SK-N-SH (cell line): ENCODE data around the gene RBM18. TPM values are rescaled to one million over a fixed set of nuclear protein-coding genes. Genes with fewer than 3 reads are reported as not detected.

Experiments
- CTCF ChIA-PET: fragments of 300-600, 350-600 bp; formaldehyde crosslinking; extraction: SDS; loops from one replicate; lab custom pipeline; 2021; lab: Yijun Ruan, JAX
- POLR2A ChIA-PET: fragments of 350-600 bp; sonication (Branson Sonifier 250); formaldehyde crosslinking; extraction: SDS; loops from one replicate; lab custom pipeline; 2020; ENCODE audit warnings: antibody characterized with exemption, inconsistent platforms; lab: Yijun Ruan, JAX
- DNase-seq: peaks from one replicate; pipeline ENCODE4 v3.0.0; 2012
- H2AFZ ChIP-seq: fragments of 200-600 bp; sonication (generic); 2 replicates; pipeline ENCODE4 v1.8.1; 2016; ENCODE audit warnings: antibody characterized with exemption, mild to moderate bottlenecking, low read depth
- H3F3A ChIP-seq: fragments of 200-600 bp; sonication (generic); replicated peaks from 2 replicates; pipeline ENCODE3; 2016; ENCODE audit warnings: antibody characterized with exemption, mild to moderate bottlenecking; ENCODE audit not compliant: insufficient read depth
- H3K27ac ChIP-seq, 2 experiments: fragments of 200-500 bp in 1 of 2; fragments of 200-600 bp in 1 of 2; sonication (Bioruptor generic) in 1 of 2; sonication (generic), shearing (Covaris generic) in 1 of 2; 2 replicates each; pipeline versions ENCODE4 v1.5.1 to v1.6.1; 2014 to 2016; ENCODE audit warnings: low read depth in 2 of 2, inconsistent platforms in 1 of 2, low read length in 1 of 2, mild to moderate bottlenecking in 1 of 2, mixed read lengths in 1 of 2
- H3K27me3 ChIP-seq: fragments of 200-600 bp; sonication (generic), shearing (Covaris generic); 2 replicates; pipeline ENCODE4 v1.6.1; 2016; ENCODE audit warnings: mixed run types; ENCODE audit not compliant: insufficient read depth
- H3K36me3 ChIP-seq, 2 experiments: fragments of 200-500 bp in 1 of 2; fragments of 200-600 bp in 1 of 2; sonication (Bioruptor generic) in 1 of 2; sonication (generic) in 1 of 2; replicated peaks in 1 of 2; 2 replicates each; pipeline versions ENCODE3 to v1.5.1; 2014 to 2016; ENCODE audit warnings: low read length in 1 of 2, mild to moderate bottlenecking in 1 of 2; ENCODE audit not compliant: insufficient read depth in 2 of 2, control insufficient read depth in 1 of 2
- H3K4me1 ChIP-seq, 2 experiments: fragments of 200-500 bp in 1 of 2; fragments of 200-600 bp in 1 of 2; sonication (Bioruptor generic) in 1 of 2; sonication (generic), shearing (Covaris generic) in 1 of 2; 2 replicates each; pipeline versions ENCODE4 v1.5.1 to v1.6.1; 2014 to 2016; ENCODE audit warnings: low read depth in 1 of 2, low read length in 1 of 2, mixed run types in 1 of 2; ENCODE audit not compliant: insufficient read depth in 2 of 2, control insufficient read depth in 1 of 2
- H3K4me2 ChIP-seq: fragments of 200-600 bp; sonication (generic), shearing (Covaris generic); 2 replicates; pipeline ENCODE4 v1.6.1; 2017; ENCODE audit warnings: mixed run types
- H3K4me3 ChIP-seq, 2 experiments: fragments of 200-500 bp in 1 of 2; fragments of 200-600 bp in 1 of 2; sonication (Bioruptor generic) in 1 of 2; sonication (generic), shearing (Covaris generic) in 1 of 2; 2 replicates each; pipeline versions ENCODE4 v1.5.1 to v1.8.1; 2014 to 2016; ENCODE audit warnings: low read depth in 2 of 2, inconsistent platforms in 1 of 2, low read length in 1 of 2, mild to moderate bottlenecking in 1 of 2, mixed read lengths in 1 of 2, moderate library complexity in 1 of 2
- H3K79me2 ChIP-seq: fragments of 200-600 bp; sonication (generic); 2 replicates; pipeline ENCODE4 v1.8.1; 2017; ENCODE audit warnings: mild to moderate bottlenecking; ENCODE audit not compliant: insufficient read depth
- H3K9ac ChIP-seq: fragments of 200-600 bp; sonication (generic); 2 replicates; pipeline ENCODE4 v1.6.1; 2017; ENCODE audit warnings: mixed run types
- H3K9me2 ChIP-seq: fragments of 200-600 bp; sonication (generic); 2 replicates; pipeline ENCODE4 v1.6.1; 2017; ENCODE audit warnings: mixed run types
- H3K9me3 ChIP-seq: fragments of 200-600 bp; sonication (generic); 2 replicates; pipeline ENCODE4 v1.6.1; 2017; ENCODE audit warnings: mixed run types, mild to moderate bottlenecking, moderate library complexity
- H4K20me1 ChIP-seq: fragments of 200-600 bp; sonication (generic); 2 replicates; pipeline ENCODE4 v1.6.1; 2017; ENCODE audit warnings: mild to moderate bottlenecking, mixed run types; ENCODE audit not compliant: insufficient read depth
- EP300 ChIP-seq, 2 experiments: IDR thresholded peaks; 2 replicates each; pipeline versions ENCODE4 v1.4.0 to v1.6.1; 2012; ENCODE audit warnings: borderline replicate concordance in 1 of 2, low read depth in 1 of 2, low read length in 1 of 2
- FOXJ3 ChIP-seq: sonication (generic); formaldehyde crosslinking; IDR thresholded peaks from 2 replicates; pipeline ENCODE4 v1.5.1; 2020; ENCODE audit warnings: mild to moderate bottlenecking, missing genetic modification reagents
- GABPA ChIP-seq: IDR thresholded peaks from 2 replicates; pipeline ENCODE4 v1.4.0; 2012; ENCODE audit warnings: low read depth, mild to moderate bottlenecking
- GATA2 ChIP-seq: sonication (generic); formaldehyde crosslinking; IDR thresholded peaks from 2 replicates; pipeline ENCODE4 v1.5.0; 2020; ENCODE audit warnings: mild to moderate bottlenecking, missing genetic modification reagents
- IRF3 ChIP-seq: fragments of 150-350 bp; IDR thresholded peaks from 2 replicates; pipeline ENCODE4 v1.6.1; 2016; ENCODE audit warnings: mild to moderate bottlenecking, low read depth, low read length
- MEF2A ChIP-seq: IDR thresholded peaks from 2 replicates; pipeline ENCODE4 v1.4.0; 2012; ENCODE audit warnings: low read depth, borderline replicate concordance
- MXI1 ChIP-seq: IDR thresholded peaks from 2 replicates; pipeline ENCODE4 v1.6.1; 2012; ENCODE audit warnings: mild to moderate bottlenecking, low read depth, low read length, improper control_type of control experiment
- NRF1 ChIP-seq: IDR thresholded peaks from 2 replicates; pipeline ENCODE4 v1.6.1; 2012; ENCODE audit warnings: low read depth, mild to moderate bottlenecking, low read length
- POLR2AphosphoS5 ChIP-seq: IDR thresholded peaks from 2 replicates; pipeline ENCODE4 v1.6.1; 2012; ENCODE audit warnings: low read depth, low read length
- RCOR1 ChIP-seq: fragments of 150-350 bp; IDR thresholded peaks from 2 replicates; pipeline ENCODE4 v1.6.1; 2017; ENCODE audit warnings: antibody characterized with exemption, low read length
- RFX5 ChIP-seq: IDR thresholded peaks from 2 replicates; pipeline ENCODE4 v1.6.1; 2012; ENCODE audit warnings: mild to moderate bottlenecking, improper control_type of control experiment, low read length
- RXRA ChIP-seq: IDR thresholded peaks from 2 replicates; pipeline ENCODE4 v1.4.0; 2012; ENCODE audit warnings: low read depth, mild to moderate bottlenecking, borderline replicate concordance
- SIN3A ChIP-seq: IDR thresholded peaks from 2 replicates; pipeline ENCODE4 v1.6.1; 2012; ENCODE audit warnings: low read depth, mild to moderate bottlenecking, low read length, moderate library complexity, borderline replicate concordance
- TEAD4 ChIP-seq: IDR thresholded peaks from 2 replicates; pipeline ENCODE4 v1.4.0; 2012; ENCODE audit warnings: mild to moderate bottlenecking, borderline replicate concordance; ENCODE audit not compliant: insufficient read depth
- YY1 ChIP-seq: IDR thresholded peaks from 2 replicates; pipeline ENCODE4 v1.4.0; 2012; ENCODE audit warnings: low read depth, mild to moderate bottlenecking
- WGBS: methylation state at CpG from one replicate; pipeline ENCODE4 v1.1.6; 2017; ENCODE audit warnings: low lambda C conversion rate; 5-methylcytosine and 5-hydroxymethylcytosine counted together
- polyA plus RNA-seq, 3 experiments: library from polyadenylated mRNA; depleted of rRNA; stranded (reverse); fragments of >200 nt; gene quantifications; 2 replicates each; pipeline ENCODE4 v1.2.3, GENCODE V29; 2012
- TF ChIP-seq, protein P1 (sequence below): IDR thresholded peaks from 2 replicates; pipeline ENCODE4 v1.4.0; 2012; ENCODE audit warnings: low read depth
- TF ChIP-seq, protein P2 (sequence below): IDR thresholded peaks from 2 replicates; pipeline ENCODE4; 2012

RBM18 gene
- polyA plus RNA-seq, 1 of the 3 experiments (the other 2 are of a cell fraction) = 8.2 TPM

- no peak overlapping the region for H3K4me3 ChIP-seq
- no peaks in the 10 kb centered on the region for H3K36me3 ChIP-seq
- WGBS = 81% methylated on average over 6 of the region's 9 CpGs
- H3K9ac ChIP-seq = no peak overlapping the region
- no peak overlapping the region for H3K4me2 ChIP-seq
- H4K20me1 ChIP-seq = no peaks in the 10 kb centered on the region
- peaks cover 0 to 10% of the 10 kb centered on the region in 2 experiments; a peak in 1 of 4 replicates for H3K4me1 ChIP-seq
- no peak overlapping the region for H3K27ac ChIP-seq
- H3K27me3 ChIP-seq = peaks cover 45% of the 10 kb centered on the region
- no peak overlapping the region for H2AFZ ChIP-seq
- ChIA-PET POLR2A (no interaction called here), CTCF (interaction anchor here (0.9 to 1.4 kb wide), 3 partner anchors 49 to 84 kb away, joined by 3 to 5 read pairs (median 4); no protein-coding TSS in a partner anchor)
- no peak for DNase-seq
- no peaks in the 10 kb centered on the region for H3K79me2 ChIP-seq
- H3K9me3 ChIP-seq = no peaks in the 10 kb centered on the region
- no peaks in the 10 kb centered on the region for H3F3A ChIP-seq
- H3K9me2 ChIP-seq = no peaks in the 10 kb centered on the region
- no peak for TF ChIP-seq NRF1
- TF ChIP-seq, protein P1, sequence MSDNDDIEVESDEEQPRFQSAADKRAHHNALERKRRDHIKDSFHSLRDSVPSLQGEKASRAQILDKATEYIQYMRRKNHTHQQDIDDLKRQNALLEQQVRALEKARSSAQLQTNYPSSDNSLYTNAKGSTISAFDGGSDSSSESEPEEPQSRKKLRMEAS = no peak
- TF ChIP-seq RFX5 = no peak
- no peak for TF ChIP-seq EP300 (IDR thresholded peaks at IDR 0.05; ENCODE audit: borderline replicate concordance in 1 of 2, low read depth in 1 of 2, low read length in 1 of 2)
- TF ChIP-seq SIN3A = no peak
- no peak for TF ChIP-seq FOXJ3
- TF ChIP-seq, protein P2, sequence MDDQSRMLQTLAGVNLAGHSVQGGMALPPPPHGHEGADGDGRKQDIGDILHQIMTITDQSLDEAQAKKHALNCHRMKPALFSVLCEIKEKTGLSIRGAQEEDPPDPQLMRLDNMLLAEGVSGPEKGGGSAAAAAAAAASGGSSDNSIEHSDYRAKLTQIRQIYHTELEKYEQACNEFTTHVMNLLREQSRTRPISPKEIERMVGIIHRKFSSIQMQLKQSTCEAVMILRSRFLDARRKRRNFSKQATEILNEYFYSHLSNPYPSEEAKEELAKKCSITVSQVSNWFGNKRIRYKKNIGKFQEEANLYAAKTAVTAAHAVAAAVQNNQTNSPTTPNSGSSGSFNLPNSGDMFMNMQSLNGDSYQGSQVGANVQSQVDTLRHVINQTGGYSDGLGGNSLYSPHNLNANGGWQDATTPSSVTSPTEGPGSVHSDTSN = no peak
- no peak for TF ChIP-seq MEF2A
- no peak for TF ChIP-seq RCOR1
- no peak for TF ChIP-seq POLR2AphosphoS5
- TF ChIP-seq TEAD4 = no peak
- TF ChIP-seq GABPA = no peak
- TF ChIP-seq IRF3 = no peak
- no peak for TF ChIP-seq YY1
- TF ChIP-seq MXI1 = no peak
- TF ChIP-seq GATA2 (CRISPR knock-in tag) = no peak
- no peak for TF ChIP-seq RXRA
Observed at GRCh38 chr9:122207096-122207495, 57.5 kb downstream of the RBM18 start.
